Loucy (cell line): ENCODE data around the gene CHST11.

Experiments
- H2AFZ ChIP-seq: fragments of 200-600 bp; sonication (generic); 2 replicates; pipeline ENCODE4 v1.6.0; 2016; ENCODE audit warnings: antibody characterized with exemption, mild to moderate bottlenecking, low read length, moderate library complexity
- H3F3A ChIP-seq: fragments of 200-600 bp; 2 replicates; pipeline ENCODE4 v1.6.0; 2016; ENCODE audit warnings: antibody characterized with exemption, low read depth, mild to moderate bottlenecking
- H3K27me3 ChIP-seq: fragments of 200-600 bp; sonication (generic); 2 replicates; pipeline ENCODE4 v1.6.1; 2014; ENCODE audit warnings: low read length, mild to moderate bottlenecking; ENCODE audit not compliant: insufficient read depth, poor library complexity, severe bottlenecking
- H3K36me3 ChIP-seq: fragments of 200-600 bp; sonication (generic); 2 replicates; pipeline ENCODE4 v1.6.1; 2016; ENCODE audit warnings: low read length; ENCODE audit not compliant: insufficient read depth
- H3K4me1 ChIP-seq: fragments of 200-600 bp; sonication (generic); 2 replicates; pipeline ENCODE4 v1.5.1; 2014; ENCODE audit warnings: low read length, mild to moderate bottlenecking; ENCODE audit not compliant: insufficient read depth, poor library complexity, severe bottlenecking
- H3K4me2 ChIP-seq: fragments of 200-600 bp; sonication (generic); 2 replicates; pipeline ENCODE4 v1.6.0; 2014; ENCODE audit warnings: antibody characterized with exemption, low read length, low read depth, mild to moderate bottlenecking; ENCODE audit not compliant: poor library complexity, severe bottlenecking
- H3K4me3 ChIP-seq: fragments of 200-600 bp; sonication (generic); 2 replicates; pipeline ENCODE4 v1.5.1; 2014; ENCODE audit warnings: low read length, mild to moderate bottlenecking, mixed read lengths; ENCODE audit not compliant: poor library complexity, severe bottlenecking
- H3K79me2 ChIP-seq: fragments of 200-600 bp; sonication (generic); 2 replicates; pipeline ENCODE4 v1.6.1; 2014; ENCODE audit warnings: low read length; ENCODE audit not compliant: insufficient read depth
- H3K9ac ChIP-seq: fragments of 200-600 bp; sonication (generic); 2 replicates; pipeline ENCODE4 v1.6.0; 2014; ENCODE audit warnings: mild to moderate bottlenecking, low read depth, low read length, moderate library complexity; ENCODE audit not compliant: poor library complexity, severe bottlenecking
- H3K9me2 ChIP-seq: fragments of 200-600 bp; sonication (generic); replicated peaks from 2 replicates; pipeline ENCODE4 v1.6.1; 2016; ENCODE audit warnings: low read depth, low read length, mixed read lengths
- H3K9me3 ChIP-seq: fragments of 200-600 bp; sonication (generic); 2 replicates; pipeline ENCODE4 v1.6.1; 2014; ENCODE audit warnings: mild to moderate bottlenecking, antibody characterized with exemption, low read length, low read depth; ENCODE audit not compliant: insufficient read depth
- H4K20me1 ChIP-seq: fragments of 200-600 bp; sonication (generic); 2 replicates; pipeline ENCODE4 v1.6.0; 2014; ENCODE audit warnings: antibody characterized with exemption, low read length, mild to moderate bottlenecking; ENCODE audit not compliant: insufficient read depth, poor library complexity, severe bottlenecking
- CTCF ChIP-seq: fragments of 200-600 bp; sonication (generic); conservative IDR thresholded peaks from 2 replicates; pipeline ENCODE4 v1.5.1; 2014; ENCODE audit warnings: mild to moderate bottlenecking, antibody characterized with exemption, low read length
- EZH2phosphoT487 ChIP-seq: fragments of 200-600 bp; IDR thresholded peaks from 2 replicates; pipeline ENCODE4 v1.6.1; 2018; ENCODE audit warnings: antibody characterized with exemption, mild to moderate bottlenecking, moderate library complexity, borderline replicate concordance

Gene CHST11

GRCh38 chr12:104736307-104736706, 279.6 kb downstream of the CHST11 start:
- no peak overlapping the region for H3K4me2 ChIP-seq

GRCh38 chr12:104737113-104737512, 280.4 kb downstream of the CHST11 start:
- no peaks in the 10 kb centered on the region for H3K9me3 ChIP-seq
- no peaks in the 10 kb centered on the region for H3K9me2 ChIP-seq
- TF ChIP-seq EZH2phosphoT487 (no peak), CTCF (no peak)
- peaks cover 71% of the 10 kb centered on the region; the same call in 1 of the 2 replicates for H3K36me3 ChIP-seq
- H4K20me1 ChIP-seq, result peaks cover 98% of the 10 kb centered on the region
- H3F3A ChIP-seq, result no peaks in the 10 kb centered on the region
- H3K4me2 ChIP-seq, result no peak overlapping the region
- no peaks in the 10 kb centered on the region for H3K27me3 ChIP-seq
- peaks cover 100% of the 10 kb centered on the region for H3K79me2 ChIP-seq
- no peak overlapping the region for H3K9ac ChIP-seq
- H3K4me3 ChIP-seq, result no peak overlapping the region
- no peak overlapping the region for H2AFZ ChIP-seq
- peaks cover 15% of the 10 kb centered on the region for H3K4me1 ChIP-seq

More at GRCh38 chr12:104736307-104736706, 279.6 kb downstream of the CHST11 start:
- H2AFZ ChIP-seq, result no peak overlapping the region
- H3K9me2 ChIP-seq, result no peaks in the 10 kb centered on the region
- peaks cover 15% of the 10 kb centered on the region for H3K4me1 ChIP-seq
- H4K20me1 ChIP-seq, result peaks cover 97% of the 10 kb centered on the region
- TF ChIP-seq EZH2phosphoT487 (no peak), CTCF (no peak)
- no peaks in the 10 kb centered on the region for H3F3A ChIP-seq
- H3K4me3 ChIP-seq, result no peak overlapping the region
- no peaks in the 10 kb centered on the region for H3K27me3 ChIP-seq
- H3K36me3 ChIP-seq, result peaks cover 66% of the 10 kb centered on the region; the same call in 1 of the 2 replicates
- H3K9ac ChIP-seq, result no peak overlapping the region
- H3K79me2 ChIP-seq, result peaks cover 99% of the 10 kb centered on the region
- H3K9me3 ChIP-seq, result no peaks in the 10 kb centered on the region

- peaks cover 100% of the 10 kb centered on the region for H3K79me2 ChIP-seq
- no peak overlapping the region for H2AFZ ChIP-seq
- no peaks in the 10 kb centered on the region for H3F3A ChIP-seq
- peaks cover 69% of the 10 kb centered on the region; the same call in 1 of the 2 replicates for H3K36me3 ChIP-seq
- H3K4me1 ChIP-seq, result peaks cover 15% of the 10 kb centered on the region
- no peak overlapping the region for H3K4me2 ChIP-seq
- no peaks in the 10 kb centered on the region for H3K27me3 ChIP-seq
- H3K9me3 ChIP-seq, result no peaks in the 10 kb centered on the region
- TF ChIP-seq EZH2phosphoT487 (no peak), CTCF (no peak)
- H3K9ac ChIP-seq, result no peak overlapping the region
- H4K20me1 ChIP-seq, result peaks cover 98% of the 10 kb centered on the region
- no peak overlapping the region for H3K4me3 ChIP-seq
- H3K9me2 ChIP-seq, result no peaks in the 10 kb centered on the region
These were observed 281.1 kb downstream of the CHST11 start for GRCh38 chr12:104737791-104738301.
